Measurements from ENCODE around the gene PMM2. TPM values are rescaled to one million over a fixed set of nuclear protein-coding genes. Genes with fewer than 3 reads are reported as not detected.

The PMM2 gene
- total and polyA plus RNA-seq, 9 of the 15 experiments (the other 6 are each of a cell fraction or from before 2014, with no cell fraction given) = 5.6 to 42.7 (median 25.9) TPM

- TF ChIP-seq ZNF609 (CRISPR knock-in tag; IDR thresholded peaks at IDR 0.05; ENCODE audit: borderline replicate concordance) (peak; percentile 54; the same call in 1 of the 2 replicates), HINFP (tag; conservative IDR thresholded peaks at IDR 0.05; ENCODE audit: low read depth) (no peak), STAG1 (CRISPR knock-in tag; IDR thresholded peaks at IDR 0.05; ENCODE audit: borderline replicate concordance) (no peak), HIVEP1 (CRISPR knock-in tag; IDR thresholded peaks at IDR 0.05) (no peak), TBL1XR1 (IDR thresholded peaks at IDR 0.05; ENCODE audit: low read length in 2 of 2) (no peak), HDAC6 (IDR thresholded peaks at IDR 0.05; ENCODE audit: low read depth, low read length) (no peak), ARID1B (IDR thresholded peaks at IDR 0.05) (no peak), ZHX1 (conservative IDR thresholded peaks at IDR 0.05; ENCODE audit: low read length) (no peak), ZBTB7A (IDR thresholded peaks at IDR 0.05; ENCODE audit: borderline replicate concordance, control insufficient read depth, low read depth, low read length) (peak; percentile 33; the same call in 1 of the 2 replicates), POLR2G (IDR thresholded peaks at IDR 0.05; ENCODE audit: low read depth, low read length) (peak; percentile 98), DLX4 (CRISPR knock-in tag; IDR thresholded peaks at IDR 0.05) (no peak), HNRNPH1 (optimal IDR thresholded peaks at IDR 0.05; ENCODE audit: low read depth, low read length) (no peak), THRB (CRISPR knock-in tag; conservative IDR thresholded peaks at IDR 0.05) (no peak), TBP (optimal IDR thresholded peaks at IDR 0.05; ENCODE audit: low read depth, low read length) (peak; percentile 31), CTBP1 (IDR thresholded peaks at IDR 0.05; ENCODE audit: borderline replicate concordance) (no peak; the same call in 1 of the 2 replicates)
These were observed at the start of gene PMM2, which contains the start of gene TMEM186 (continued) for GRCh38 chr16:8797364-8798173.

All from K562 (cell line).